CD4-positive, CD25-positive, alpha-beta regulatory T cell (primary cell): ENCODE data around the gene GALNT11. TPM values are rescaled to one million over a fixed set of nuclear protein-coding genes. Genes with fewer than 3 reads are reported as not detected.
"Not testable (repeated sequence)": the region's sequence is repeated elsewhere in the genome, so short reads cannot be mapped to it uniquely, and the experiment has no call there.

Experiments used
- ATAC-seq, 2 donors: fragments of 150-1000 bp; cut with Tn5 transposase; one replicate each; pipeline ENCODE4 v1.10.0; 2021; ENCODE audit warnings: low read depth in 2 of 2, moderate number of reproducible peaks in 2 of 2, moderate library complexity in 1 of 2
- DNase-seq, 3 donors: peaks; one replicate each; pipeline versions ENCODE4 v3.0.0 to v3.0.0-alpha.2; 2012 to 2022; ENCODE audit warnings: mixed read lengths in 1 of 3
- H3K27ac ChIP-seq: one replicate; pipeline ENCODE4 v1.7.0; 2013; ENCODE audit warnings: mild to moderate bottlenecking, low read length; ENCODE audit not compliant: insufficient read depth, poor library complexity, severe bottlenecking
- H3K27me3 ChIP-seq: one replicate; pipeline ENCODE4 v1.7.0; 2013; ENCODE audit warnings: low read length; ENCODE audit not compliant: control insufficient read depth, insufficient read depth
- H3K36me3 ChIP-seq: one replicate; pipeline ENCODE4 v1.7.0; 2013; ENCODE audit warnings: mild to moderate bottlenecking, low read length, moderate library complexity; ENCODE audit not compliant: control insufficient read depth, insufficient read depth
- H3K4me1 ChIP-seq: 2 replicates; pipeline ENCODE4 v1.7.0; 2013; ENCODE audit warnings: mild to moderate bottlenecking, low read length; ENCODE audit not compliant: insufficient read depth, control insufficient read depth, poor library complexity, severe bottlenecking
- H3K4me3 ChIP-seq: one replicate; pipeline ENCODE4 v1.7.0; 2013; ENCODE audit warnings: low read depth, mild to moderate bottlenecking, low read length, moderate library complexity
- H3K9me3 ChIP-seq, 2 experiments: 1 replicate in 1 of 2; 2 replicates in 1 of 2; pipeline ENCODE4 v1.7.0; 2013; ENCODE audit warnings: low read length in 2 of 2, mild to moderate bottlenecking in 1 of 2, moderate library complexity in 1 of 2; ENCODE audit not compliant: control insufficient read depth in 2 of 2
- H3K27ac Mint-ChIP-seq, 3 donors: one replicate each; pipeline ENCODE4 v1.8.0; 2020 to 2022; ENCODE audit warnings: mild to moderate bottlenecking in 3 of 3, mixed read lengths in 3 of 3, moderate library complexity in 2 of 3
- H3K27me3 Mint-ChIP-seq: one replicate; pipeline ENCODE4 v1.8.0; 2022; ENCODE audit warnings: mild to moderate bottlenecking, mixed read lengths
- H3K36me3 Mint-ChIP-seq: one replicate; pipeline ENCODE4 v1.8.0; 2020; ENCODE audit warnings: mixed read lengths
- H3K4me1 Mint-ChIP-seq, 4 donors: one replicate each; pipeline ENCODE4 v1.8.0; 2020 to 2022; ENCODE audit warnings: mixed read lengths in 4 of 4, mild to moderate bottlenecking in 1 of 4
- H3K4me3 Mint-ChIP-seq, 4 donors: one replicate each; pipeline ENCODE4 v1.8.0; 2020 to 2022; ENCODE audit warnings: mild to moderate bottlenecking in 4 of 4, mixed read lengths in 4 of 4, moderate library complexity in 3 of 4
- H3K9me3 Mint-ChIP-seq, 7 donors: one replicate each; pipeline ENCODE4 v1.8.0; 2020 to 2022; ENCODE audit warnings: mixed read lengths in 7 of 7, mild to moderate bottlenecking in 3 of 7, moderate library complexity in 2 of 7
- polyA plus RNA-seq, 4 donors: library from polyadenylated mRNA; unstranded; fragments of 300-500 nt; fragmentation: Illumina TruSeq; gene quantifications; one replicate each; pipeline ENCODE4 v1.2.3, GENCODE V29; 2021
- total RNA-seq: library from RNA; stranded (reverse); gene quantifications from one replicate; pipeline ENCODE4 v1.2.3, GENCODE V29; 2022

GALNT11 gene
- total and polyA plus RNA-seq, 5 donors from 2014 or later: 22.5 to 27.1 (median 25.4) TPM

- not testable (repeated sequence) for DNase-seq
- H3K4me3 Mint-ChIP-seq: peak overlapping the region in 1 of 4 donors; percentile 5
Observed at GRCh38 chr7:152063821-152064220, 38.3 kb downstream of the GALNT11 start.

GRCh38 chr7:152065800-152066344 is 40.4 kb downstream of the GALNT11 start:
- peak in 1 of 3 donors; percentile 1 for DNase-seq
- H3K36me3 ChIP-seq, H3K4me1 ChIP-seq, H3K27me3 ChIP-seq, ATAC-seq, H3K4me3 Mint-ChIP-seq, H3K4me3 ChIP-seq, H3K27ac Mint-ChIP-seq, H3K27me3 Mint-ChIP-seq, H3K27ac ChIP-seq, H3K9me3 ChIP-seq: not testable (repeated sequence)
- H3K36me3 Mint-ChIP-seq: peaks cover 34% of the 10 kb centered on the region
- H3K4me1 Mint-ChIP-seq: peaks cover 18 to 54% (median 38%) of the 10 kb centered on the region in 4 donors
- H3K9me3 Mint-ChIP-seq: peaks cover 4 to 28% (median 11%) of the 10 kb centered on the region in 7 donors

More at GRCh38 chr7:152063821-152064220, 38.3 kb downstream of the GALNT11 start:
- H3K27ac Mint-ChIP-seq, H3K4me3 ChIP-seq, H3K36me3 ChIP-seq, H3K4me1 ChIP-seq, H3K9me3 ChIP-seq, ATAC-seq, H3K27me3 ChIP-seq, H3K27ac ChIP-seq, H3K27me3 Mint-ChIP-seq: not testable (repeated sequence)
- Mint-ChIP-seq H3K4me1 (peaks cover 18 to 51% (median 30%) of the 10 kb centered on the region in 4 donors), H3K9me3 (peaks cover 3 to 27% (median 11%) of the 10 kb centered on the region in 7 donors), H3K36me3 (peaks cover 34% of the 10 kb centered on the region)

GRCh38 chr7:152072421-152072820 is 46.9 kb downstream of the GALNT11 start:
- Mint-ChIP-seq H3K4me3 (no peak overlapping the region), H3K27ac (no peak overlapping the region), H3K4me1 (peaks cover 28 to 41% (median 37%) of the 10 kb centered on the region in 4 donors), H3K9me3 (peaks cover 0 to 5% (median 3%) of the 10 kb centered on the region in 7 donors), H3K27me3 (no peaks in the 10 kb centered on the region), H3K36me3 (peaks cover 5% of the 10 kb centered on the region)
- H3K4me1 ChIP-seq: no peaks in the 10 kb centered on the region
- H3K27ac ChIP-seq: no peak overlapping the region
- no peaks in the 10 kb centered on the region for H3K36me3 ChIP-seq
- H3K4me3 ChIP-seq: no peak overlapping the region
- H3K27me3 ChIP-seq: no peaks in the 10 kb centered on the region
- peaks cover 0 to 9% of the 10 kb centered on the region in 2 experiments for H3K9me3 ChIP-seq
- no peak for DNase-seq
- no peak for ATAC-seq

- H3K27me3 Mint-ChIP-seq: no peaks in the 10 kb centered on the region
- H3K4me1 Mint-ChIP-seq: peaks cover 27 to 42% (median 37%) of the 10 kb centered on the region in 4 donors
- DNase-seq (no peak), ATAC-seq (no peak)
- no peaks in the 10 kb centered on the region for H3K27me3 ChIP-seq
- H3K9me3 Mint-ChIP-seq: peaks cover 0 to 3% (median 1%) of the 10 kb centered on the region in 7 donors
- H3K36me3 ChIP-seq: no peaks in the 10 kb centered on the region
- no peaks in the 10 kb centered on the region for H3K4me1 ChIP-seq
- no peak overlapping the region for H3K27ac Mint-ChIP-seq
- H3K9me3 ChIP-seq: peaks cover 0 to 9% of the 10 kb centered on the region in 2 experiments
- H3K4me3 Mint-ChIP-seq: no peak overlapping the region
- H3K4me3 ChIP-seq: no peak overlapping the region
- peaks cover 3% of the 10 kb centered on the region for H3K36me3 Mint-ChIP-seq
- no peak overlapping the region for H3K27ac ChIP-seq
Observed at GRCh38 chr7:152073352-152073751, 47.9 kb downstream of the GALNT11 start.

- Histone ChIP-seq H3K27ac (no peak overlapping the region), H3K4me3 (no peak overlapping the region), H3K9me3 (peaks cover 0 to 9% of the 10 kb centered on the region in 2 experiments), H3K4me1 (no peaks in the 10 kb centered on the region), H3K36me3 (no peaks in the 10 kb centered on the region), H3K27me3 (no peaks in the 10 kb centered on the region)
- peaks cover 0 to 3% (median 0%) of the 10 kb centered on the region in 7 donors for H3K9me3 Mint-ChIP-seq
- H3K36me3 Mint-ChIP-seq: peaks cover 3% of the 10 kb centered on the region
- no peaks in the 10 kb centered on the region for H3K27me3 Mint-ChIP-seq
- ATAC-seq (no peak), DNase-seq (no peak)
- peak overlapping the region in 2 of 3 donors; percentile 4 to 34 for H3K27ac Mint-ChIP-seq
- H3K4me3 Mint-ChIP-seq: no peak overlapping the region
- peaks cover 36 to 48% (median 41%) of the 10 kb centered on the region in 4 donors for H3K4me1 Mint-ChIP-seq
Observed at GRCh38 chr7:152074673-152075072, 49.2 kb downstream of the GALNT11 start.

GRCh38 chr7:152075379-152075778 is 49.9 kb downstream of the GALNT11 start:
- not testable (repeated sequence) for H3K27ac ChIP-seq, H3K4me3 ChIP-seq, H3K27me3 ChIP-seq, H3K27me3 Mint-ChIP-seq, H3K9me3 Mint-ChIP-seq, H3K27ac Mint-ChIP-seq, H3K4me1 ChIP-seq, ATAC-seq, H3K9me3 ChIP-seq, H3K36me3 Mint-ChIP-seq, H3K4me3 Mint-ChIP-seq, DNase-seq, H3K36me3 ChIP-seq
- H3K4me1 Mint-ChIP-seq: peaks cover 36 to 50% (median 44%) of the 10 kb centered on the region in 4 donors

- H3K4me1 ChIP-seq: no peaks in the 10 kb centered on the region
- no peaks in the 10 kb centered on the region for H3K9me3 ChIP-seq
- peaks cover 3% of the 10 kb centered on the region for H3K36me3 Mint-ChIP-seq
- H3K27ac Mint-ChIP-seq: peak overlapping the region in 1 of 3 donors; percentile 11
- H3K9me3 Mint-ChIP-seq: peaks cover 0 to 1% (median 0%) of the 10 kb centered on the region in 7 donors
- ATAC-seq: no peak
- no peaks in the 10 kb centered on the region for H3K36me3 ChIP-seq
- DNase-seq: peak in 2 of 3 donors; percentile 6 to 22
- H3K27me3 ChIP-seq: no peaks in the 10 kb centered on the region
- H3K27ac ChIP-seq: no peak overlapping the region
- peaks cover 36 to 50% (median 42%) of the 10 kb centered on the region in 4 donors for H3K4me1 Mint-ChIP-seq
- no peak overlapping the region for H3K4me3 Mint-ChIP-seq
- no peak overlapping the region for H3K4me3 ChIP-seq
- H3K27me3 Mint-ChIP-seq: no peaks in the 10 kb centered on the region
Observed at GRCh38 chr7:152076324-152076821, 50.9 kb downstream of the GALNT11 start.
